ENCODE results near the gene NKX6-1. TPM values are rescaled to one million over a fixed set of nuclear protein-coding genes. Genes with fewer than 3 reads are reported as not detected.

The NKX6-1 gene
- total RNA-seq, 2 experiments from 2014 or later = not detected

DNA sequence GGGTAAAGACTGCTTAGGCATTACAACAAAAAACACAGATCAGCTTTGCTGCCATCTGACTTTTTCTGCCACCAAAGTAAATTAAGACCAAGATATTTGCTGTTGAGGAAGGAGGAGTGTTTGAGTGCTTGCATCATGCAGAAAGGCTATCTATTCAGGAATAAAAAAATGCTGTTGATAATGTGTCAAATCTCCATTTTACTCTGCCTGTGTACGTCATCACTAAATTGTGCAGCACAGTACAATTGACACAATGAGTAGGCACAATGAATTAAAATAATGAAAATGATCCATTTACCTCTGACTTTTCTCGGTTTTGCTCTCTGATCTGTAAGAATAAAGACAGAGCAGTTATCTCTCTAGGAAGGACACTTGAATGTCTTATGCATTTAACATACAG, 56.3 kb downstream of the NKX6-1 start:
- DNase-seq = no peak
- Mint-ChIP-seq H3K36me3 (ENCODE audit: low read depth) (no peaks in the 10 kb centered on the region), H3K4me1 (no peaks in the 10 kb centered on the region), H3K27me3 (peaks cover 5% of the 10 kb centered on the region), H3K4me3 (no peak overlapping the region), H3K27ac (no peak overlapping the region), H3K9me3 (no peaks in the 10 kb centered on the region)
- ChIA-PET POLR2A (no interaction called here), CTCF (no interaction called here)

Other genes starting within 250 kb of the NKX6-1 start
- under 1 TPM in 1 of 2 experiments, not detected in 1; 0.22 TPM for gene CDS1, start 83.8 kb upstream of the NKX6-1 start, total RNA-seq